ENCODE data around the gene CENPA.
"Not testable (repeated sequence)": the region's sequence is repeated elsewhere in the genome, so short reads cannot be mapped to it uniquely, and the experiment has no call there.

The CENPA gene

GRCh38 chr2:26758790-26759321 is 27.0 kb upstream of the CENPA start:
- no peak for DNase-seq
- intact Hi-C loops (cut with DNase I), result no loop called here

GRCh38 chr2:26759845-26760244 is 26.0 kb upstream of the CENPA start:
- intact Hi-C loops (cut with DNase I), result loop anchor here (10.0 kb wide), 1 partner anchor 185 kb away; no protein-coding TSS in a partner anchor
- DNase-seq, result peak in 1 of 10 donors; percentile 8

GRCh38 chr2:26760991-26761390 is 24.9 kb upstream of the CENPA start:
- DNase-seq, result not testable (repeated sequence)
- intact Hi-C loops (cut with DNase I), result loop anchor here (10.0 kb wide), 1 partner anchor 184 kb away; no protein-coding TSS in a partner anchor

GRCh38 chr2:26763019-26763418 is 22.8 kb upstream of the CENPA start:
- intact Hi-C loops (cut with DNase I), result loop anchor here (10.0 kb wide), 1 partner anchor 182 kb away; no protein-coding TSS in a partner anchor
- DNase-seq, result no peak

- DNase-seq, result peak; percentile 72 to 98 (median 84)
- intact Hi-C loops (cut with DNase I), result loop anchor here (10.0 kb wide), 1 partner anchor 181 kb away; no protein-coding TSS in a partner anchor
Observed at GRCh38 chr2:26764078-26764887, 21.6 kb upstream of the CENPA start, which contains the start of gene SLC35F6. TSS of gene SLC35F6 (plus strand) at chr2:26764284. CDS start at chr2:26764350, 66 bp downstream.

GRCh38 chr2:26764906-26765305 is 20.9 kb upstream of the CENPA start:
- DNase-seq, result no peak
- intact Hi-C loops (cut with DNase I), result loop anchor here (10.0 kb wide), 1 partner anchor 180 kb away; no protein-coding TSS in a partner anchor

GRCh38 chr2:26765475-26766200 is 20.2 kb upstream of the CENPA start:
- DNase-seq, result no peak
- intact Hi-C loops (cut with DNase I), result loop anchor here (10.0 kb wide), 1 partner anchor 179 kb away; no protein-coding TSS in a partner anchor

GRCh38 chr2:26767129-26767528 is 18.7 kb upstream of the CENPA start:
- DNase-seq, result no peak

GRCh38 chr2:26767894-26768487 is 17.9 kb upstream of the CENPA start:
- intact Hi-C loops (cut with DNase I), result loop anchor here (10.0 kb wide), 1 partner anchor 177 kb away; no protein-coding TSS in a partner anchor
- DNase-seq, result no peak

More at GRCh38 chr2:26767129-26767528, 18.7 kb upstream of the CENPA start:
- intact Hi-C loops (cut with DNase I), result loop anchor here (10.0 kb wide), 1 partner anchor 178 kb away; no protein-coding TSS in a partner anchor

- intact Hi-C loops (cut with DNase I), result loop anchor here (1.0 to 10.0 kb wide), 2 partner anchors 43 to 176 kb away; no protein-coding TSS in a partner anchor
- no peak for DNase-seq
Observed at GRCh38 chr2:26768759-26769088, 17.1 kb upstream of the CENPA start.

GRCh38 chr2:26769089-26769761 is 16.6 kb upstream of the CENPA start:
- DNase-seq, result peak; percentile 43 to 96 (median 70)
- intact Hi-C loops (cut with DNase I), result loop anchor here (1.0 to 10.0 kb wide), 2 partner anchors 42 to 176 kb away; no protein-coding TSS in a partner anchor

GRCh38 chr2:26770986-26771586 is 14.8 kb upstream of the CENPA start:
- intact Hi-C loops (cut with DNase I), result no loop called here
- DNase-seq, result peak in 7 of 10 donors; percentile 35 to 93 (median 66)

- peak in 8 of 10 donors; percentile 39 to 95 (median 76) for DNase-seq
- intact Hi-C loops (cut with DNase I), result no loop called here
Observed at GRCh38 chr2:26772064-26773001, 13.5 kb upstream of the CENPA start.

- no peak for DNase-seq
- intact Hi-C loops (cut with DNase I), result no loop called here
Observed at GRCh38 chr2:26776195-26776800, 9.6 kb upstream of the CENPA start.

GRCh38 chr2:26778098-26778497 is 7.8 kb upstream of the CENPA start:
- intact Hi-C loops (cut with DNase I), result no loop called here
- DNase-seq, result peak in 5 of 10 donors; percentile 34 to 88 (median 84)

GRCh38 chr2:26778507-26778906 is 7.3 kb upstream of the CENPA start:
- intact Hi-C loops (cut with DNase I), result no loop called here
- DNase-seq, result no peak

GRCh38 chr2:26780203-26780760 is 5.6 kb upstream of the CENPA start:
- peak in 1 of 10 donors; percentile 40 for DNase-seq
- intact Hi-C loops (cut with DNase I), result no loop called here
